Neural crest cell (in vitro differentiated cells): ENCODE data around the gene PXDC1. TPM values are rescaled to one million over a fixed set of nuclear protein-coding genes. Genes with fewer than 3 reads are reported as not detected.
"Not testable (repeated sequence)": the region's sequence is repeated elsewhere in the genome, so short reads cannot be mapped to it uniquely, and the experiment has no call there.

ENCODE experiments used
- DNase-seq: peaks from one replicate; pipeline ENCODE4 v3.0.0; 2021; ENCODE audit warnings: low read depth, mixed read lengths, low spot score
- H3K27ac Mint-ChIP-seq: one replicate; pipeline ENCODE4 v1.8.0; 2021; ENCODE audit warnings: mild to moderate bottlenecking, mixed read lengths; ENCODE audit not compliant: unreplicated experiment
- H3K27me3 Mint-ChIP-seq: 2 replicates; pipeline ENCODE4 v1.8.0; 2021; ENCODE audit warnings: low read depth, mild to moderate bottlenecking, mixed read lengths
- H3K36me3 Mint-ChIP-seq: 2 replicates; pipeline ENCODE4 v1.8.0; 2021; ENCODE audit warnings: low read depth, mild to moderate bottlenecking, mixed read lengths
- H3K4me1 Mint-ChIP-seq: 2 replicates; pipeline ENCODE4 v1.8.0; 2021; ENCODE audit warnings: mixed read lengths
- H3K4me3 Mint-ChIP-seq: one replicate; pipeline ENCODE4 v1.8.0; 2021; ENCODE audit warnings: mild to moderate bottlenecking, mixed read lengths
- H3K9me3 Mint-ChIP-seq: 2 replicates; pipeline ENCODE4 v1.8.0; 2021; ENCODE audit warnings: mixed read lengths
- CTCF ChIP-seq: fragments of 200-600 bp; sonication (generic); conservative IDR thresholded peaks from 2 replicates; pipeline ENCODE4 v1.5.0; 2021; ENCODE audit warnings: antibody characterized with exemption, mild to moderate bottlenecking
- total RNA-seq: library from RNA; stranded (reverse); gene quantifications from 2 replicates; pipeline ENCODE4 v1.2.1, GENCODE V29; 2021

The PXDC1 gene
- total RNA-seq, 1 donor from 2014 or later, result 4.8 TPM

GRCh38 chr6:3757241-3757641, 5.7 kb upstream of the PXDC1 start:
- peaks cover 27% of the 10 kb centered on the region for H3K4me1 Mint-ChIP-seq
- no peaks in the 10 kb centered on the region for H3K36me3 Mint-ChIP-seq
- H3K27me3 Mint-ChIP-seq, result peaks cover 16% of the 10 kb centered on the region
- H3K4me3 Mint-ChIP-seq, result no peak overlapping the region
- DNase-seq, result no peak
- H3K27ac Mint-ChIP-seq, result no peak overlapping the region
- TF ChIP-seq CTCF, result no peak
- no peaks in the 10 kb centered on the region for H3K9me3 Mint-ChIP-seq

GRCh38 chr6:3756546-3756945, 5.0 kb upstream of the PXDC1 start:
- peaks cover 16% of the 10 kb centered on the region for H3K27me3 Mint-ChIP-seq
- DNase-seq, result no peak
- H3K36me3 Mint-ChIP-seq, result no peaks in the 10 kb centered on the region
- H3K4me3 Mint-ChIP-seq, result no peak overlapping the region
- H3K4me1 Mint-ChIP-seq, result peaks cover 27% of the 10 kb centered on the region
- no peaks in the 10 kb centered on the region for H3K9me3 Mint-ChIP-seq
- H3K27ac Mint-ChIP-seq, result no peak overlapping the region
- no peak for TF ChIP-seq CTCF

- H3K36me3 Mint-ChIP-seq, result no peaks in the 10 kb centered on the region
- peaks cover 27% of the 10 kb centered on the region for H3K4me1 Mint-ChIP-seq
- H3K27me3 Mint-ChIP-seq, result peaks cover 16% of the 10 kb centered on the region
- TF ChIP-seq CTCF, result no peak
- no peak overlapping the region for H3K27ac Mint-ChIP-seq
- peak overlapping the region; percentile 11 for H3K4me3 Mint-ChIP-seq
- no peak for DNase-seq
- H3K9me3 Mint-ChIP-seq, result no peaks in the 10 kb centered on the region
These were observed 4.4 kb upstream of the PXDC1 start for GRCh38 chr6:3755637-3756545.

GRCh38 chr6:3754776-3755175, 3.3 kb upstream of the PXDC1 start:
- Mint-ChIP-seq H3K27me3 (peaks cover 22% of the 10 kb centered on the region), H3K27ac (no peak overlapping the region), H3K36me3 (no peaks in the 10 kb centered on the region), H3K4me3 (no peak overlapping the region), H3K4me1 (peaks cover 27% of the 10 kb centered on the region), H3K9me3 (no peaks in the 10 kb centered on the region)
- TF ChIP-seq CTCF, result no peak
- no peak for DNase-seq

- not testable (repeated sequence) for DNase-seq, H3K36me3 Mint-ChIP-seq, H3K9me3 Mint-ChIP-seq, H3K27ac Mint-ChIP-seq
- peaks cover 28% of the 10 kb centered on the region for H3K27me3 Mint-ChIP-seq
- peaks cover 32% of the 10 kb centered on the region for H3K4me1 Mint-ChIP-seq
- H3K4me3 Mint-ChIP-seq, result peak overlapping the region; percentile 82
These were observed 2.7 kb upstream of the PXDC1 start for GRCh38 chr6:3754032-3754725.
